Measurements from ENCODE around the gene HOXC6. TPM values are rescaled to one million over a fixed set of nuclear protein-coding genes. Genes with fewer than 3 reads are reported as not detected.
A peak's percentile ranks its signal among the peaks of the same experiment; 100 is the strongest.

The HOXC6 gene
- total and polyA plus RNA-seq, 2 of the 8 experiments (the other 6 are each of a cell fraction or from before 2014, with no cell fraction given), result not detected

GRCh38 chr12:54034785-54035310, 6.6 kb downstream of the HOXC6 start:
- H3K27ac ChIP-seq (ENCODE audit: low read depth, low read length), result no peak overlapping the region
- H3K4me1 ChIP-seq (replicated peaks in 1 of 4; ENCODE audit: control insufficient read depth in 3 of 4, insufficient read depth in 4 of 4, low read length in 3 of 4), result peaks cover 0 to 7% (median 0%) of the 10 kb centered on the region in 4 experiments; a peak in 4 of 7 replicates
- no peak overlapping the region for H2AK5ac ChIP-seq (ENCODE audit: low read depth, low read length)
- no peak overlapping the region for H3K9ac ChIP-seq (replicated peaks in 1 of 4; ENCODE audit: extremely low read depth in 1 of 4, low read depth in 3 of 4, low read length in 3 of 4)
- H2BK12ac ChIP-seq (ENCODE audit: low read depth, low read length), result no peak overlapping the region
- no peak overlapping the region for H3K18ac ChIP-seq (ENCODE audit: extremely low read depth, low read length)
- WGBS, 2 experiments (ENCODE audit: extremely low coverage in 1 of 2, insufficient coverage in 1 of 2, insufficient read length in 1 of 2, insufficient replicate concordance in 2 of 2, low coverage in 1 of 2, low lambda C conversion rate in 2 of 2, missing lambda C conversion rate in 1 of 2), result 29% methylated on average over 14 of the region's 22 CpGs; no CpG with 5 or more reads in 1 of the 2 experiments
- TF ChIP-seq CEBPB (IDR thresholded peaks at IDR 0.05; ENCODE audit: low read depth, low read length), result no peak
- peak; percentile 37; the same call in 1 of the 2 replicates for TF ChIP-seq CBX8 (IDR thresholded peaks at IDR 0.05; ENCODE audit: borderline replicate concordance, low read depth, low read length)
- TF ChIP-seq KDM1A (IDR thresholded peaks at IDR 0.05; ENCODE audit: borderline replicate concordance, low read length), result no peak
- peak; percentile 90 for TF ChIP-seq SUZ12 (IDR thresholded peaks at IDR 0.05; ENCODE audit: low read length)
- peak; percentile 94 for TF ChIP-seq EZH2 (IDR thresholded peaks at IDR 0.05; ENCODE audit: low read depth, low read length, severe bottlenecking)
- no peak overlapping the region for H3K4me3 ChIP-seq (ENCODE audit: extremely low read depth in 1 of 4, insufficient read depth in 2 of 4, low read depth in 3 of 4, low read length in 4 of 4)
- no peak overlapping the region for H3K56ac ChIP-seq (replicated peaks; ENCODE audit: insufficient read length, low read depth, low read length)
- H3K36me3 ChIP-seq (ENCODE audit: control insufficient read depth in 2 of 4, insufficient read depth in 4 of 4, low read length in 3 of 4), result peaks cover 0 to 8% (median 0%) of the 10 kb centered on the region in 4 experiments; a peak in 1 of 8 replicates
- H2BK15ac ChIP-seq (ENCODE audit: low read length), result no peak overlapping the region
- H2BK20ac ChIP-seq (ENCODE audit: low read length), result no peak overlapping the region
- H3K4ac ChIP-seq (replicated peaks; ENCODE audit: insufficient read length, low read depth, low read length), result no peak overlapping the region
- no peak overlapping the region for H2AFZ ChIP-seq (ENCODE audit: low read length)
- H3K27me3 ChIP-seq (replicated peaks in 1 of 4; ENCODE audit: control insufficient read depth in 3 of 4, extremely low read depth in 1 of 4, insufficient read depth in 3 of 4, low read length in 3 of 4), result peaks cover 96 to 100% (median 98%) of the 10 kb centered on the region in 4 experiments
- no peaks in the 10 kb centered on the region for H3K79me1 ChIP-seq (ENCODE audit: low read depth, low read length)
- POLR2A ChIA-PET (ENCODE audit: partially characterized antibody), result interaction anchor here (0.6 to 1.0 kb wide), 4 partner anchors 9 to 40 kb away, joined by 3 to 4 read pairs (median 3); no protein-coding TSS in a partner anchor
- H3K4me2 ChIP-seq (ENCODE audit: insufficient read depth in 1 of 2, low read depth in 2 of 2, low read length in 2 of 2), result no peak overlapping the region
- no peak overlapping the region for H4K8ac ChIP-seq (ENCODE audit: extremely low read depth, insufficient read depth, low read length)
- FAIRE-seq, result no peak
- no peak overlapping the region for H3K14ac ChIP-seq (ENCODE audit: insufficient read length)
- no peak overlapping the region for H2BK5ac ChIP-seq (ENCODE audit: low read depth, low read length)
- peaks cover 12 to 23% of the 10 kb centered on the region in 2 experiments for H4K20me1 ChIP-seq (replicated peaks in 1 of 2; ENCODE audit: control insufficient read depth in 1 of 2, insufficient read depth in 2 of 2, low read length in 2 of 2)
- H3K23ac ChIP-seq (ENCODE audit: insufficient read length), result no peak overlapping the region
- no peak overlapping the region for H4K91ac ChIP-seq (replicated peaks; ENCODE audit: insufficient read length, low read length)
- no peak overlapping the region for H2BK120ac ChIP-seq (replicated peaks; ENCODE audit: low read depth, low read length)
- no peaks in the 10 kb centered on the region for H3K23me2 ChIP-seq (ENCODE audit: low read depth, low read length)
- CTCF ChIA-PET (ENCODE audit: partially characterized antibody), result interaction anchor here (0.6 to 20.0 kb wide), 13 partner anchors 10 to 180 kb away, joined by 3 to 339 read pairs (median 3); partner anchors contain the start of genes HOXC10, HOXC4 and SMUG1
- no peaks in the 10 kb centered on the region for H3K79me2 ChIP-seq (ENCODE audit: control insufficient read depth in 1 of 2, insufficient read depth in 2 of 2, low read length in 2 of 2)
- H3K9me3 ChIP-seq (ENCODE audit: insufficient read depth in 2 of 2, low read depth in 1 of 2, low read length in 1 of 2), result no peaks in the 10 kb centered on the region; a peak in 1 of 4 replicates
- no peak overlapping the region for H4K5ac ChIP-seq (ENCODE audit: insufficient read length, low read depth, low read length)
- DNase-seq (ENCODE audit: low read depth in 1 of 2, low spot score in 2 of 2), result no peak

All from H1 (cell line).